Muscle layer of duodenum (tissue), 2 donors: Measurements from ENCODE around the gene MRPL30.
A peak's percentile ranks its signal among the peaks of the same experiment; 100 is the strongest.

Source experiments
- H3K27ac ChIP-seq: one replicate; pipeline ENCODE4 v1.7.0; 2013; ENCODE audit warnings: mild to moderate bottlenecking, low read length
- H3K27me3 ChIP-seq: one replicate; pipeline ENCODE4 v1.7.0; 2013; ENCODE audit warnings: low read depth, mild to moderate bottlenecking, control low read depth, low read length
- H3K36me3 ChIP-seq, 2 donors: one replicate each; pipeline ENCODE4 v1.7.0; 2013; ENCODE audit warnings: low read length in 2 of 2, control low read depth in 1 of 2, mild to moderate bottlenecking in 1 of 2; ENCODE audit not compliant: insufficient read depth in 2 of 2, control insufficient read depth in 1 of 2
- H3K4me1 ChIP-seq, 2 donors: one replicate each; pipeline ENCODE4 v1.7.0; 2013; ENCODE audit warnings: low read length in 2 of 2, mild to moderate bottlenecking in 2 of 2, control low read depth in 1 of 2, moderate library complexity in 1 of 2; ENCODE audit not compliant: insufficient read depth in 2 of 2, control insufficient read depth in 1 of 2
- H3K4me3 ChIP-seq, 2 donors: one replicate each; pipeline ENCODE4 v1.7.0; 2013; ENCODE audit warnings: low read length in 2 of 2, low read depth in 1 of 2, mild to moderate bottlenecking in 1 of 2
- H3K9me3 ChIP-seq, 2 donors: one replicate each; pipeline ENCODE4 v1.7.0; 2013; ENCODE audit warnings: low read length in 2 of 2, control low read depth in 1 of 2, mild to moderate bottlenecking in 1 of 2; ENCODE audit not compliant: control insufficient read depth in 1 of 2
- donor health status: healthy.

Gene MRPL30

GRCh38 chr2:99154643-99155536, 26.1 kb upstream of the MRPL30 start, which contains the start of the genes LIPT1 and TSGA10:
Gene LIPT1 (plus strand): TSS chr2:99154967. CDS start chr2:99161958, 6,991 bp downstream.
Gene TSGA10 (minus strand): TSS chr2:99154942. CDS start chr2:99109439, 45,503 bp downstream.
- Histone ChIP-seq H3K4me3 (peak within 1 kb of the TSS; percentile 76 to 87), H3K4me1 (peaks cover 7 to 11% of the 10 kb centered on the region in 2 donors), H3K9me3 (no peaks in the 10 kb centered on the region), H3K27me3 (no peaks in the 10 kb centered on the region), H3K36me3 (peaks cover 5 to 14% of the 10 kb centered on the region in 2 donors), H3K27ac (peak within 1 kb of the TSS; percentile 90)

GRCh38 chr2:99156891-99157290, 24.1 kb upstream of the MRPL30 start:
- H3K4me1 ChIP-seq: peaks cover 7 to 11% of the 10 kb centered on the region in 2 donors
- no peaks in the 10 kb centered on the region for H3K9me3 ChIP-seq
- no peak overlapping the region for H3K4me3 ChIP-seq
- H3K36me3 ChIP-seq: peaks cover 5 to 18% of the 10 kb centered on the region in 2 donors
- H3K27me3 ChIP-seq: no peaks in the 10 kb centered on the region
- no peak overlapping the region for H3K27ac ChIP-seq

- Histone ChIP-seq H3K9me3 (no peaks in the 10 kb centered on the region), H3K27ac (no peak overlapping the region), H3K27me3 (no peaks in the 10 kb centered on the region), H3K36me3 (peaks cover 13 to 24% of the 10 kb centered on the region in 2 donors), H3K4me3 (no peak overlapping the region), H3K4me1 (peaks cover 7 to 11% of the 10 kb centered on the region in 2 donors)
Measured at GRCh38 chr2:99158599-99158998, 22.4 kb upstream of the MRPL30 start.

GRCh38 chr2:99159594-99159993, 21.4 kb upstream of the MRPL30 start:
- Histone ChIP-seq H3K36me3 (peaks cover 13 to 25% of the 10 kb centered on the region in 2 donors), H3K4me3 (no peak overlapping the region), H3K27ac (no peak overlapping the region), H3K9me3 (no peaks in the 10 kb centered on the region), H3K27me3 (no peaks in the 10 kb centered on the region), H3K4me1 (peaks cover 0 to 5% of the 10 kb centered on the region in 2 donors)

GRCh38 chr2:99166218-99166617, 14.8 kb upstream of the MRPL30 start:
- H3K4me3 ChIP-seq: no peak overlapping the region
- H3K4me1 ChIP-seq: no peaks in the 10 kb centered on the region
- H3K27ac ChIP-seq: no peak overlapping the region
- no peaks in the 10 kb centered on the region for H3K9me3 ChIP-seq
- H3K27me3 ChIP-seq: no peaks in the 10 kb centered on the region
- peaks cover 39 to 40% of the 10 kb centered on the region in 2 donors for H3K36me3 ChIP-seq

GRCh38 chr2:99169534-99169933, 11.4 kb upstream of the MRPL30 start:
- peaks cover 47 to 49% of the 10 kb centered on the region in 2 donors for H3K36me3 ChIP-seq
- H3K9me3 ChIP-seq: no peaks in the 10 kb centered on the region

GRCh38 chr2:99171377-99172140, 9.4 kb upstream of the MRPL30 start:
- H3K36me3 ChIP-seq: peaks cover 39 to 41% of the 10 kb centered on the region in 2 donors
- H3K27me3 ChIP-seq: no peaks in the 10 kb centered on the region
- no peak overlapping the region for H3K27ac ChIP-seq

More at GRCh38 chr2:99169534-99169933, 11.4 kb upstream of the MRPL30 start:
- Histone ChIP-seq H3K4me3 (no peak overlapping the region), H3K4me1 (no peaks in the 10 kb centered on the region), H3K27me3 (no peaks in the 10 kb centered on the region), H3K27ac (no peak overlapping the region)

GRCh38 chr2:99181624-99182000, 628 bp downstream of the MRPL30 start:
- Histone ChIP-seq H3K9me3 (no peaks in the 10 kb centered on the region), H3K36me3 (no peaks in the 10 kb centered on the region), H3K27ac (peak overlapping the region; percentile 85), H3K27me3 (no peaks in the 10 kb centered on the region), H3K4me1 (peaks cover 11 to 52% of the 10 kb centered on the region in 2 donors), H3K4me3 (peak overlapping the region; percentile 92 to 98)

More at GRCh38 chr2:99171377-99172140, 9.4 kb upstream of the MRPL30 start:
- Histone ChIP-seq H3K4me3 (no peak overlapping the region), H3K9me3 (no peaks in the 10 kb centered on the region), H3K4me1 (no peaks in the 10 kb centered on the region)

GRCh38 chr2:99183025-99183424, 2.0 kb downstream of the MRPL30 start:
- H3K4me1 ChIP-seq: peaks cover 11 to 52% of the 10 kb centered on the region in 2 donors
- no peak overlapping the region for H3K4me3 ChIP-seq
- no peak overlapping the region for H3K27ac ChIP-seq
- no peaks in the 10 kb centered on the region for H3K9me3 ChIP-seq
- peaks cover 8 to 9% of the 10 kb centered on the region in 2 donors for H3K36me3 ChIP-seq
- no peaks in the 10 kb centered on the region for H3K27me3 ChIP-seq

GRCh38 chr2:99184811-99185210, 3.8 kb downstream of the MRPL30 start:
- peaks cover 6 to 38% of the 10 kb centered on the region in 2 donors for H3K4me1 ChIP-seq
- H3K27ac ChIP-seq: no peak overlapping the region
- no peak overlapping the region for H3K4me3 ChIP-seq

GRCh38 chr2:99187011-99187410, 6.0 kb downstream of the MRPL30 start:
- H3K27ac ChIP-seq: no peak overlapping the region
- no peaks in the 10 kb centered on the region for H3K9me3 ChIP-seq
- H3K4me1 ChIP-seq: peaks cover under 1 to 25% of the 10 kb centered on the region in 2 donors
- H3K36me3 ChIP-seq: peaks cover 11 to 27% of the 10 kb centered on the region in 2 donors
- H3K4me3 ChIP-seq: no peak overlapping the region
- H3K27me3 ChIP-seq: no peaks in the 10 kb centered on the region

More at GRCh38 chr2:99184811-99185210, 3.8 kb downstream of the MRPL30 start:
- Histone ChIP-seq H3K9me3 (no peaks in the 10 kb centered on the region), H3K27me3 (no peaks in the 10 kb centered on the region), H3K36me3 (peaks cover 11 to 22% of the 10 kb centered on the region in 2 donors)
